Measurements from ENCODE around the gene FEM1C. TPM values are rescaled to one million over a fixed set of nuclear protein-coding genes. Genes with fewer than 3 reads are reported as not detected.

FEM1C gene
- total and polyA plus RNA-seq, 2 experiments from 2014 or later, result 4.7 to 21.6 TPM

DNA sequence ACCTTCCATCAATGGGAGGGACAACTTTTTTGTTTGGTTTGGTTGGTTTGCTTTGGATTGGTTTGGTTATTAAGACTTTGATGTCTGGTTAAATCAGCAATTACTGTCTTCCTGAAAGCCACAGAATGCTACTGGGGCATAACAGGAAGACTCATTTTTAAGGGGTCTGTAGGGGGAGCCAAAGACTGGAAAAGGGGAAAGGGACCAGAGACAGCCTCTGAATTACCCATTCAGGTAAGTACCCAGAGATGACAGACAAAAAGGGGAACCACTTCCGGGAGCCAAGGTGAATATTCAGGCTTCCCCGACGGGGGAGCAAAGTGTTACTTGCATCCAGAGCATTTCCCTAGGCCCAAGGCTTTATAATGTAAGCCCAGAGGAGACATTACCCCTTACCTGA is 4.6 kb upstream of the FEM1C start:
- TF ChIP-seq, protein P1, sequence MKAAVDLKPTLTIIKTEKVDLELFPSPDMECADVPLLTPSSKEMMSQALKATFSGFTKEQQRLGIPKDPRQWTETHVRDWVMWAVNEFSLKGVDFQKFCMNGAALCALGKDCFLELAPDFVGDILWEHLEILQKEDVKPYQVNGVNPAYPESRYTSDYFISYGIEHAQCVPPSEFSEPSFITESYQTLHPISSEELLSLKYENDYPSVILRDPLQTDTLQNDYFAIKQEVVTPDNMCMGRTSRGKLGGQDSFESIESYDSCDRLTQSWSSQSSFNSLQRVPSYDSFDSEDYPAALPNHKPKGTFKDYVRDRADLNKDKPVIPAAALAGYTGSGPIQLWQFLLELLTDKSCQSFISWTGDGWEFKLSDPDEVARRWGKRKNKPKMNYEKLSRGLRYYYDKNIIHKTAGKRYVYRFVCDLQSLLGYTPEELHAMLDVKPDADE (IDR thresholded peaks at IDR 0.05), result peak; percentile 43; the same call in 1 of the 2 replicates
- TF ChIP-seq, protein P2, sequence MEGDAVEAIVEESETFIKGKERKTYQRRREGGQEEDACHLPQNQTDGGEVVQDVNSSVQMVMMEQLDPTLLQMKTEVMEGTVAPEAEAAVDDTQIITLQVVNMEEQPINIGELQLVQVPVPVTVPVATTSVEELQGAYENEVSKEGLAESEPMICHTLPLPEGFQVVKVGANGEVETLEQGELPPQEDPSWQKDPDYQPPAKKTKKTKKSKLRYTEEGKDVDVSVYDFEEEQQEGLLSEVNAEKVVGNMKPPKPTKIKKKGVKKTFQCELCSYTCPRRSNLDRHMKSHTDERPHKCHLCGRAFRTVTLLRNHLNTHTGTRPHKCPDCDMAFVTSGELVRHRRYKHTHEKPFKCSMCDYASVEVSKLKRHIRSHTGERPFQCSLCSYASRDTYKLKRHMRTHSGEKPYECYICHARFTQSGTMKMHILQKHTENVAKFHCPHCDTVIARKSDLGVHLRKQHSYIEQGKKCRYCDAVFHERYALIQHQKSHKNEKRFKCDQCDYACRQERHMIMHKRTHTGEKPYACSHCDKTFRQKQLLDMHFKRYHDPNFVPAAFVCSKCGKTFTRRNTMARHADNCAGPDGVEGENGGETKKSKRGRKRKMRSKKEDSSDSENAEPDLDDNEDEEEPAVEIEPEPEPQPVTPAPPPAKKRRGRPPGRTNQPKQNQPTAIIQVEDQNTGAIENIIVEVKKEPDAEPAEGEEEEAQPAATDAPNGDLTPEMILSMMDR (conservative IDR thresholded peaks at IDR 0.05; ENCODE audit: low read depth in 2 of 2), result peak; percentile 81 to 88
- TF ChIP-seq NANOG (IDR thresholded peaks at IDR 0.05; ENCODE audit: borderline replicate concordance), result peak; percentile 13; the same call in 1 of the 2 replicates
- TF ChIP-seq REST (IDR thresholded peaks at IDR 0.05; ENCODE audit: unreplicated experiment), result no peak
- Mint-ChIP-seq H3K36me3 (ENCODE audit: low read depth) (peaks cover 10% of the 10 kb centered on the region; the same call in 2 of the 3 replicates), H3K27me3 (ENCODE audit: insufficient read depth, low read depth, poor library complexity) (peaks cover 10% of the 10 kb centered on the region), H3K27ac (peak overlapping the region; percentile 59; the same call in 1 of the 2 replicates), H3K4me1 (peaks cover 20% of the 10 kb centered on the region), H3K4me3 (no peak overlapping the region; the same call in 2 of the 3 replicates), H3K9me3 (peaks cover 15% of the 10 kb centered on the region; the same call in 2 of the 3 replicates)
- H3K9me2 ChIP-seq (ENCODE audit: insufficient read depth), result no peaks in the 10 kb centered on the region
- no peaks in the 10 kb centered on the region for H3K36me3 ChIP-seq (ENCODE audit: insufficient read depth)
- H4K20me1 ChIP-seq (replicated peaks; ENCODE audit: insufficient read depth), result no peaks in the 10 kb centered on the region
- DNase-seq (ENCODE audit: low spot score), result peak; percentile 93
- no peaks in the 10 kb centered on the region for H3F3A ChIP-seq (replicated peaks; ENCODE audit: low read depth)
- no peaks in the 10 kb centered on the region for H3K79me2 ChIP-seq (replicated peaks; ENCODE audit: insufficient read depth)
- H3K4me2 ChIP-seq, result no peak overlapping the region
- peak; percentile 42 for ATAC-seq
- no peaks in the 10 kb centered on the region; the same call in 1 of the 2 replicates for H3K4me1 ChIP-seq (ENCODE audit: insufficient read depth)
- H3K27me3 ChIP-seq (ENCODE audit: insufficient read depth), result no peaks in the 10 kb centered on the region
- H3K27ac ChIP-seq (ENCODE audit: low read depth), result no peak overlapping the region
- H2AFZ ChIP-seq, result no peak overlapping the region
- H3K4me3 ChIP-seq, result no peak overlapping the region

GRCh38 chr5:115548683-115549082 is 4.1 kb upstream of the FEM1C start:
- Mint-ChIP-seq H3K9me3 (peaks cover 15% of the 10 kb centered on the region; the same call in 2 of the 3 replicates), H3K4me3 (no peak overlapping the region), H3K27me3 (ENCODE audit: insufficient read depth, low read depth, poor library complexity) (peaks cover 10% of the 10 kb centered on the region), H3K36me3 (ENCODE audit: low read depth) (peaks cover 10% of the 10 kb centered on the region; the same call in 2 of the 3 replicates), H3K4me1 (peaks cover 20% of the 10 kb centered on the region), H3K27ac (no peak overlapping the region)
- no peaks in the 10 kb centered on the region for H3K27me3 ChIP-seq (ENCODE audit: insufficient read depth)
- H4K20me1 ChIP-seq (replicated peaks; ENCODE audit: insufficient read depth), result no peaks in the 10 kb centered on the region
- H3K9me2 ChIP-seq (ENCODE audit: insufficient read depth), result no peaks in the 10 kb centered on the region
- H3K36me3 ChIP-seq (ENCODE audit: insufficient read depth), result no peaks in the 10 kb centered on the region
- DNase-seq (ENCODE audit: low spot score) (no peak), ATAC-seq (no peak)
- H3K4me1 ChIP-seq (ENCODE audit: insufficient read depth), result no peaks in the 10 kb centered on the region; the same call in 1 of the 2 replicates
- no peak overlapping the region for H3K4me2 ChIP-seq
- no peaks in the 10 kb centered on the region for H3F3A ChIP-seq (replicated peaks; ENCODE audit: low read depth)
- H2AFZ ChIP-seq, result no peak overlapping the region
- no peak overlapping the region for H3K27ac ChIP-seq (ENCODE audit: low read depth)
- no peak for TF ChIP-seq ZNF114 (CRISPR knock-in tag; IDR thresholded peaks at IDR 0.05)
- TF ChIP-seq CREB1 (CRISPR knock-in tag; IDR thresholded peaks at IDR 0.05; ENCODE audit: low read depth), result no peak
- no peak overlapping the region for H3K4me3 ChIP-seq
- peaks cover 3% of the 10 kb centered on the region for H3K79me2 ChIP-seq (replicated peaks; ENCODE audit: insufficient read depth)

All from GM23338 (cell line).